ENCODE results near the gene KLK3. TPM values are rescaled to one million over a fixed set of nuclear protein-coding genes. Genes with fewer than 3 reads are reported as not detected.

The KLK3 gene
- total RNA-seq, 1 experiment from 2014 or later: not detected

DNA sequence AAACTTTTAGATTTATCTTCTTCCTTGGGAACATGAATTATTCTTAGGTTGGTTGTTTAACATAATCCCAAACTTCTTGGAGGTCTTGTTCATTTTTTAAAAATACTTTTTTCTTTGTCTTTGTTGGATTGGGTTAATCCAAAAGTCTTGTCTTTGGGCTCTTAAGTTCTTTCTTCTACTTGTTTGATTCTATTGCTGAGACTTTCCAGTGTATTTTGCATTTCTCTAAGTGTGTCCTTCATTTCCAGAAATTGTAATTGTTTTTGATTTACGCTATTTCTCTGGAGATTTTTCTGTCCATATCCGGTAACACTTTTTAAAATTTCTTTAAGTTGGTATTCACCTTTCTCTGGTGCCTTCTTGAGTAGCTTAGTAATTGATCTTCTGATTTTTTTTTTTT is 11.5 kb upstream of the KLK3 start:
- Histone ChIP-seq H3K9me3 (no peaks in the 10 kb centered on the region; the same call in 1 of the 2 replicates), H3K4me3 (no peak overlapping the region), H3K36me3 (no peaks in the 10 kb centered on the region), H3K27me3 (peaks cover 41% of the 10 kb centered on the region)
- no peak for DNase-seq

DNA sequence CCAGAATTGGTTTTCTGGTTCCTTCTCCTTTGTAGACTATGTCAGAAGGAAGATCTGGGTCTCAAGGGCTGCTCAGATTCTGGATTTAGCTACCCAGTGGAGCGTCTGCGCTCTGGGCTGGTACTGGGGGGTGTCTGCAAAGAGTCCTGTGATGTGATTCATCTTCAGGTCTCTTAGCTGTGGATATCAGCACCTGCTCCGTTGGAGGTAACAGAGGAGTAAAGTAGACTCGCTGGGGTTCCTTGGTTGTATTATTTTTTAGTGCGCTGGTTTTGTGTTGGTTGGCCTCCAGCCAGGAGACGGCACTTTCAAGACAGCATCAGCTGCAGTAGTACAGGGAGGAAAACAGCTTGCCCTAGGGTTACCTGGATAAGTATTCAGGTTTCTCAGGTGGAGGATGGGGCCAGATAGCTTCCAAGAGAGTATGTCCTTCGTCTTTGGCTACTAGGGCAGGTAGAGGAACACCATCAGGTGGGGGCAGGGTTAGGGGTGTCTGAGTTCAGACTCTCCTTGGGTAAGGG is 11.0 kb upstream of the KLK3 start:
- Histone ChIP-seq H3K27me3 (peaks cover 47% of the 10 kb centered on the region), H3K9me3 (no peaks in the 10 kb centered on the region; the same call in 1 of the 2 replicates), H3K4me3 (no peak overlapping the region), H3K36me3 (no peaks in the 10 kb centered on the region)
- DNase-seq: no peak

DNA sequence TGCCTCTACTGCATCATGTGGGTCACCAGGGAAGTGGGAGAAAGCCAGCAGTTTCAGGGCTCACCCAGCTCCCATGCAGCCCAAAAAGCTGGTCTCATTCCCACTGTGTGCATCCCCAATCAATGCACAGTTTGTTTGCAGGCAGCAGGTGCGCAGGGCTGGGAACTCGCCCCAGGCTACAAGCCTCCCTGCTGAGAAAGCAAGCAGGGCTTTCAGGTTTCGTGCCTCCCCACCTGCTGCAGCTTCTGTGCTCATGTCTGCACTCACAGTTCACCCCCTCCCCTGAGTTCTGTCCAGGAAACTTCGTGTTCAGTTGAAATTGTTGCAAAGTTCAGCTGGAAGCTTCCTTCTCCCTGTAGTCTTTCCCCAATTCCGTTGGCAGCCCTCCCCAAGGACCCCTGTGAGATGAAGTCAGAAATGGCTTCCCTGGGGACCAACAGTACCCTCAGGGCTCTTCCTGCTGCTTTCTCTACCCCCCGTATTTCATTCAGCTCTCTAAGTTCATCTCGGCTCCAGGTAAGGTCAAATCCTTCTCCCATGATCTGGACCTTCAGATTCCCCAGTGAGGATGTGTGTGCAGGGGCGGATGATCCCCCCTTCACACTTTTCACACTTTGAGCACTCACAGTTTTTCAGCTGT is 10.3 kb upstream of the KLK3 start:
- Histone ChIP-seq H3K27me3 (peaks cover 51% of the 10 kb centered on the region), H3K9me3 (no peaks in the 10 kb centered on the region; the same call in 1 of the 2 replicates), H3K4me3 (no peak overlapping the region), H3K36me3 (no peaks in the 10 kb centered on the region)
- DNase-seq: no peak

DNA sequence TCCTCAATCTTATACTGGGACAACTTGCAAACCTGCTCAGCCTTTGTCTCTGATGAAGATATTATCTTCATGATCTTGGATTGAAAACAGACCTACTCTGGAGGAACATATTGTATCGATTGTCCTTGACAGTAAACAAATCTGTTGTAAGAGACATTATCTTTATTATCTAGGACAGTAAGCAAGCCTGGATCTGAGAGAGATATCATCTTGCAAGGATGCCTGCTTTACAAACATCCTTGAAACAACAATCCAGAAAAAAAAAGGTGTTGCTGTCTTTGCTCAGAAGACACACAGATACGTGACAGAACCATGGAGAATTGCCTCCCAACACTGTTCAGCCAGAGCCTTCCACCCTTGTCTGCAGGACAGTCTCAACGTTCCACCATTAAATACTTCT is 4.0 kb upstream of the KLK3 start:
- H3K9me3 ChIP-seq: no peaks in the 10 kb centered on the region
- no peak overlapping the region for H3K4me3 ChIP-seq
- H3K27me3 ChIP-seq: peaks cover 54% of the 10 kb centered on the region
- no peaks in the 10 kb centered on the region for H3K36me3 ChIP-seq
- DNase-seq: no peak

DNA sequence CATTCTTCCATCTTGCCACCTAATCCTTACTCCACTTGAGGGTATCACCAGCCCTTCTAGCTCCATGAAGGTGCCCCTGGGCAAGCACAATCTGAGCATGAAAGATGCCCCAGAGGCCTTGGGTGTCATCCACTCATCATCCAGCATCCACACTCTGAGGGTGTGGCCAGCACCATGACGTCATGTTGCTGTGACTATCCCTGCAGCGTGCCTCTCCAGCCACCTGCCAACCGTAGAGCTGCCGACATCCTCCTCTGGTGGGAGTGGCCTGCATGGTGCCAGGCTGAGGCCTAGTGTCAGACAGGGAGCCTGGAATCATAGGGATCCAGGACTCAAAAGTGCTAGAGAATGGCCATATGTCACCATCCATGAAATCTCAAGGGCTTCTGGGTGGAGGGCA is 3.1 kb upstream of the KLK3 start:
- no peak for DNase-seq
- H3K36me3 ChIP-seq: no peaks in the 10 kb centered on the region

DNA sequence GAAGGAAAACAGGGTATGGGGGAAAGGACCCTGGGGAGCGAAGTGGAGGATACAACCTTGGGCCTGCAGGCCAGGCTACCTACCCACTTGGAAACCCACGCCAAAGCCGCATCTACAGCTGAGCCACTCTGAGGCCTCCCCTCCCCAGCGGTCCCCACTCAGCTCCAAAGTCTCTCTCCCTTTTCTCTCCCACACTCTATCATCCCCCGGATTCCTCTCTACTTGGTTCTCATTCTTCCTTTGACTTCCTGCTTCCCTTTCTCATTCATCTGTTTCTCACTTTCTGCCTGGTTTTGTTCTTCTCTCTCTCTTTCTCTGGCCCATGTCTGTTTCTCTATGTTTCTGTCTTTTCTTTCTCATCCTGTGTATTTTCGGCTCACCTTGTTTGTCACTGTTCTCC is 2.7 kb downstream of the KLK3 start:
- peaks cover 45% of the 10 kb centered on the region for H3K27me3 ChIP-seq
- no peak for DNase-seq
- H3K9me3 ChIP-seq: no peaks in the 10 kb centered on the region
- H3K36me3 ChIP-seq: no peaks in the 10 kb centered on the region
- no peak overlapping the region for H3K4me3 ChIP-seq

More for the DNA sequence above, 3.1 kb upstream of the KLK3 start:
- H3K4me3 ChIP-seq: no peak overlapping the region
- peaks cover 49% of the 10 kb centered on the region for H3K27me3 ChIP-seq
- H3K9me3 ChIP-seq: no peaks in the 10 kb centered on the region

DNA sequence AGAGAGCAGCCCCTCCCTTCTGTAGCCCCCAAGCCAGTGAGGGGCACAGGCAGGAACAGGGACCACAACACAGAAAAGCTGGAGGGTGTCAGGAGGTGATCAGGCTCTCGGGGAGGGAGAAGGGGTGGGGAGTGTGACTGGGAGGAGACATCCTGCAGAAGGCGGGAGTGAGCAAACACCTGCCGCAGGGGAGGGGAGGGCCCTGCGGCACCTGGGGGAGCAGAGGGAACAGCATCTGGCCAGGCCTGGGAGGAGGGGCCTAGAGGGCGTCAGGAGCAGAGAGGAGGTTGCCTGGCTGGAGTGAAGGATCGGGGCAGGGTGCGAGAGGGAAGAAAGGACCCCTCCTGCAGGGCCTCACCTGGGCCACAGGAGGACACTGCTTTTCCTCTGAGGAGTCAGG is 4.2 kb downstream of the KLK3 start:
- H3K9me3 ChIP-seq: no peaks in the 10 kb centered on the region
- DNase-seq: no peak
- no peak overlapping the region for H3K4me3 ChIP-seq

DNA sequence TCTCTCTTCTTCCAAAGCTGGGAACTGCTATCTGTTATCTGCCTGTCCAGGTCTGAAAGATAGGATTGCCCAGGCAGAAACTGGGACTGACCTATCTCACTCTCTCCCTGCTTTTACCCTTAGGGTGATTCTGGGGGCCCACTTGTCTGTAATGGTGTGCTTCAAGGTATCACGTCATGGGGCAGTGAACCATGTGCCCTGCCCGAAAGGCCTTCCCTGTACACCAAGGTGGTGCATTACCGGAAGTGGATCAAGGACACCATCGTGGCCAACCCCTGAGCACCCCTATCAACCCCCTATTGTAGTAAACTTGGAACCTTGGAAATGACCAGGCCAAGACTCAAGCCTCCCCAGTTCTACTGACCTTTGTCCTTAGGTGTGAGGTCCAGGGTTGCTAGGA is 5.1 kb downstream of the KLK3 start:
- Histone ChIP-seq H3K9me3 (no peaks in the 10 kb centered on the region), H3K4me3 (no peak overlapping the region)

More for the DNA sequence above, 4.2 kb downstream of the KLK3 start:
- no peaks in the 10 kb centered on the region for H3K36me3 ChIP-seq
- peaks cover 53% of the 10 kb centered on the region for H3K27me3 ChIP-seq

DNA sequence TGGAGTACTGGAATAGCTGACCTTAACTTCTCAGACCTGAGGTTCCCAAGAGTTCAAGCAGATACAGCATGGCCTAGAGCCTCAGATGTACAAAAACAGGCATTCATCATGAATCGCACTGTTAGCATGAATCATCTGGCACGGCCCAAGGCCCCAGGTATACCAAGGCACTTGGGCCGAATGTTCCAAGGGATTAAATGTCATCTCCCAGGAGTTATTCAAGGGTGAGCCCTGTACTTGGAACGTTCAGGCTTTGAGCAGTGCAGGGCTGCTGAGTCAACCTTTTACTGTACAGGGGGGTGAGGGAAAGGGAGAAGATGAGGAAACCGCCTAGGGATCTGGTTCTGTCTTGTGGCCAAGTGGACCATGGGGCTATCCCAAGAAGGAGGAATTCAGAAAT is 6.3 kb downstream of the KLK3 start:
- no peaks in the 10 kb centered on the region for H3K36me3 ChIP-seq
- no peaks in the 10 kb centered on the region for H3K9me3 ChIP-seq
- no peak overlapping the region for H3K4me3 ChIP-seq
- peaks cover 55% of the 10 kb centered on the region for H3K27me3 ChIP-seq
- DNase-seq: no peak

More for the DNA sequence above, 5.1 kb downstream of the KLK3 start:
- DNase-seq: no peak
- H3K27me3 ChIP-seq: peaks cover 54% of the 10 kb centered on the region
- no peaks in the 10 kb centered on the region for H3K36me3 ChIP-seq

DNA sequence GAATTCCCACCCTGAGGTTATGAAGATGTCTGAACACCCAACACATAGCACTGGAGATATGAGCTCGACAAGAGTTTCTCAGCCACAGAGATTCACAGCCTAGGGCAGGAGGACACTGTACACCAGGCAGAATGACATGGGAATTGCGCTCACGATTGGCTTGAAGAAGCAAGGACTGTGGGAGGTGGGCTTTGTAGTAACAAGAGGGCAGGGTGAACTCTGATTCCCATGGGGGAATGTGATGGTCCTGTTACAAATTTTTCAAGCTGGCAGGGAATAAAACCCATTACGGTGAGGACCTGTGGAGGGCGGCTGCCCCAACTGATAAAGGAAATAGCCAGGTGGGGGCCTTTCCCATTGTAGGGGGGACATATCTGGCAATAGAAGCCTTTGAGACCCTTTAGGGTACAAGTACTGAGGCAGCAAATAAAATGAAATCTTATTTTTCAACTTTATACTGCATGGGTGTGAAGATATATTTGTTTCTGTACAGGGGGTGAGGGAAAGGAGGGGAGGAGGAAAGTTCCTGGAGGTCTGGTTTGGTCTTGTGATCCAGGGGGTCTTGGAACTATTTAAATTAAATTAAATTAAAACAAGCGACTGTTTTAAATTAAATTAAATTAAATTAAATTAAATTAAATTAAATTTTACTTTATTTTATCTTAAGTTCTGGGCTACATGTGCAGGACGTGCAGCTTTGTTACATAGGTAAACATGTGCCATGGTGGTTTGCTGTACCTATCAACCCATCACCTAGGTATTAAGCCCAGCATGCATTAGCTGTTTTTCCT is 7.0 kb downstream of the KLK3 start:
- no peak for DNase-seq
- Histone ChIP-seq H3K27me3 (peaks cover 61% of the 10 kb centered on the region), H3K4me3 (no peak overlapping the region)

DNA sequence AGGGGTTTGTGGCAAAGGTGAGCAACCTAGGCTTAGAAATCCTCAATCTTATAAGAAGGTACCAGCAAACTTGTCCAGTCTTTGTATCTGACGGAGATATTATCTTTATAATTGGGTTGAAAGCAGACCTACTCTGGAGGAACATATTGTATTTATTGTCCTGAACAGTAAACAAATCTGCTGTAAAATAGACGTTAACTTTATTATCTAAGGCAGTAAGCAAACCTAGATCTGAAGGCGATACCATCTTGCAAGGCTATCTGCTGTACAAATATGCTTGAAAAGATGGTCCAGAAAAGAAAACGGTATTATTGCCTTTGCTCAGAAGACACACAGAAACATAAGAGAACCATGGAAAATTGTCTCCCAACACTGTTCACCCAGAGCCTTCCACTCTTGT is 14.8 kb downstream of the KLK3 start:
- H3K4me3 ChIP-seq: no peak overlapping the region
- no peaks in the 10 kb centered on the region for H3K9me3 ChIP-seq
- H3K27me3 ChIP-seq: peaks cover 90% of the 10 kb centered on the region
- no peaks in the 10 kb centered on the region for H3K36me3 ChIP-seq
- DNase-seq: no peak

More for the DNA sequence above, 7.0 kb downstream of the KLK3 start:
- Histone ChIP-seq H3K9me3 (no peaks in the 10 kb centered on the region), H3K36me3 (no peaks in the 10 kb centered on the region)

DNA sequence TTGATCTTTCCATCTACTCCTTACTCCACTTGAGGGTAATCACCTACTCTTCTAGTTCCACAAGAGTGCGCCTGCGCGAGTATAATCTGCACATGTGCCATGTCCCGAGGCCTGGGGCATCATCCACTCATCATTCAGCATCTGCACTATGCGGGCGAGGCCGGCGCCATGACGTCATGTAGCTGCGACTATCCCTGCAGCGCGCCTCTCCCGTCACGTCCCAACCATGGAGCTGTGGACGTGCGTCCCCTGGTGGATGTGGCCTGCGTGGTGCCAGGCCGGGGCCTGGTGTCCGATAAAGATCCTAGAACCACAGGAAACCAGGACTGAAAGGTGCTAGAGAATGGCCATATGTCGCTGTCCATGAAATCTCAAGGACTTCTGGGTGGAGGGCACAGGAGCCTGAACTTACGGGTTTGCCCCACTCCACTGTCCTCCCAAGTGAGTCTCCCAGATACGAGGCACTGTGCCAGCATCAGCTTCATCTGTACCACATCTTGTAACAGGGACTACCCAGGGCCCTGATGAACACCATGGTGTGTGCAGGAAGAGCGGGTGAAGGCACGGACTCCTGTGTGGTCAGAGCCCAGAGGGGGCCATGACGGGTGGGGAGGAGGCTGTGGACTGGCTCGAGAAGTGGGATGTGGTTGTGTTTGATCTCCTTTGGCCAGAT is 15.8 kb downstream of the KLK3 start:
- H3K27me3 ChIP-seq: peaks cover 92% of the 10 kb centered on the region
- no peaks in the 10 kb centered on the region for H3K36me3 ChIP-seq
- no peak overlapping the region for H3K4me3 ChIP-seq
- no peaks in the 10 kb centered on the region for H3K9me3 ChIP-seq
- DNase-seq: no peak

DNA sequence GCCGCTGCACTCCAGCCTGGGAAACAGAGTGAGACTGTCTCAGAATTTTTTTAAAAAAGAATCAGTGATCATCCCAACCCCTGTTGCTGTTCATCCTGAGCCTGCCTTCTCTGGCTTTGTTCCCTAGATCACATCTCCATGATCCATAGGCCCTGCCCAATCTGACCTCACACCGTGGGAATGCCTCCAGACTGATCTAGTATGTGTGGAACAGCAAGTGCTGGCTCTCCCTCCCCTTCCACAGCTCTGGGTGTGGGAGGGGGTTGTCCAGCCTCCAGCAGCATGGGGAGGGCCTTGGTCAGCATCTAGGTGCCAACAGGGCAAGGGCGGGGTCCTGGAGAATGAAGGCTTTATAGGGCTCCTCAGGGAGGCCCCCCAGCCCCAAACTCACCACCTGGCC is 18.3 kb downstream of the KLK3 start, which contains the start of gene KLK2:
Gene KLK2 (plus strand): TSS at position 384 of the 400 bp plus-strand sequence. CDS start 35 bp downstream, outside the sequence.
- no peaks in the 10 kb centered on the region for H3K9me3 ChIP-seq
- H3K36me3 ChIP-seq: no peaks in the 10 kb centered on the region
- peak; percentile 32 for DNase-seq
- no peak within 1 kb of the TSS for H3K4me3 ChIP-seq
- peaks cover 79% of the 10 kb centered on the region for H3K27me3 ChIP-seq

DNA sequence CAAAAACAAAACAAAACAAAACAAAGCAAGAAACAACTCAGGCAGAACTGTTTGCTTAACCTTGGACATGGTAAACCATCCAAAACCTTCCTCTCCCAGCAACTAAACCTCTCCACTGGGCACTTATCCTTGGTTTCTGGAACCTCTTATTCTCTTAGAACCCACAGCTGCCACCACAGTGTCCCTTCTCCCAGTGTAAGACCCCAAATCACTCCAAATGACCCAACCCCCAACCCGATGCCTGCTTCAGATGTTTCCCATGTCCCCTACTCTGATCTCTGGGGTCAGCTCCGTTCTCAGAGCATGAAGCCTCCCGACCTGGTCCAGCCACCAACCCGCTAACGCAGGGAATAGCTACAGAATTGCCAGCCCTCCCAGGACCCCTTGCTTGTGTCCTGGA is 19.5 kb downstream of the KLK3 start:
- DNase-seq: no peak
- no peaks in the 10 kb centered on the region for H3K9me3 ChIP-seq
- no peaks in the 10 kb centered on the region for H3K36me3 ChIP-seq
- H3K4me3 ChIP-seq: no peak overlapping the region
- H3K27me3 ChIP-seq: peaks cover 78% of the 10 kb centered on the region

DNA sequence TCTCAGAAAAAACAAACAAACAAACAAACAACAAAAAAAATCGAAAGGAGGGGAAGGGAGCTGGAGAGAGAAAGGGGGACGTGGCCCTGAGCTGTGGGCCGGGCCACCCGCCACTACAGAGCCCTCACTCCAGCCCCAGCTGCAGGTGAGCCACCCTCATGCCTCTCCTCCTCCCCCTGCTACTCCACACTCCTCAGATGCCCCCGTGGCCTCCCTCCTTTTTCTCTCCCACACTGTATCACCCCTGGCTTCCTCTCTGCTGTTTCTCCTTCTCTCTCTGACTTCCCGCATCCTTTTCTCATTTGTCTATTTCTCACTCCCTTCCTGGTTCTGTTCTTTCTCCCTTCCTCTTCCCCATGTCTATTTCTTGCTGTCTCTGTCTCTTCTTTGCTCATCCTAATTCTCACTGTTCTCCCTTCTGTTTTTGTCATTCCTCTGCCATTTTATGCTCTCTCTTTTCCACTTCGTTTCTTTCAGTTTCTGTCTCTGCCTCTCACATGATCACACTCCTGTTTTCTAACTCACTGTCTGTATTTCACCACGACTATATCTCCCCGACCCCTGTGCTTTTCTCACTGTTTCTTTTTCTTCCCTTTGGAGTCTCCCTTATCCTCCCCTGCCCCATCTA is 21.2 kb downstream of the KLK3 start:
- Histone ChIP-seq H3K27me3 (peaks cover 71% of the 10 kb centered on the region), H3K36me3 (no peaks in the 10 kb centered on the region), H3K4me3 (no peak overlapping the region), H3K9me3 (no peaks in the 10 kb centered on the region)
- DNase-seq: no peak

DNA sequence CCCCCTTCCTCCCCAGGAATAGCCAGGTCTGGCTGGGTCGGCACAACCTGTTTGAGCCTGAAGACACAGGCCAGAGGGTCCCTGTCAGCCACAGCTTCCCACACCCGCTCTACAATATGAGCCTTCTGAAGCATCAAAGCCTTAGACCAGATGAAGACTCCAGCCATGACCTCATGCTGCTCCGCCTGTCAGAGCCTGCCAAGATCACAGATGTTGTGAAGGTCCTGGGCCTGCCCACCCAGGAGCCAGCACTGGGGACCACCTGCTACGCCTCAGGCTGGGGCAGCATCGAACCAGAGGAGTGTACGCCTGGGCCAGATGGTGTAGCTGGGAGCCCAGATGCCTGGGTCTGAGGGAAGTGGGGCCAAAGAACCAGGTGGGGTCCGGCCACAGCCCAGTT is 21.7 kb downstream of the KLK3 start:
- peaks cover 70% of the 10 kb centered on the region for H3K27me3 ChIP-seq

DNA sequence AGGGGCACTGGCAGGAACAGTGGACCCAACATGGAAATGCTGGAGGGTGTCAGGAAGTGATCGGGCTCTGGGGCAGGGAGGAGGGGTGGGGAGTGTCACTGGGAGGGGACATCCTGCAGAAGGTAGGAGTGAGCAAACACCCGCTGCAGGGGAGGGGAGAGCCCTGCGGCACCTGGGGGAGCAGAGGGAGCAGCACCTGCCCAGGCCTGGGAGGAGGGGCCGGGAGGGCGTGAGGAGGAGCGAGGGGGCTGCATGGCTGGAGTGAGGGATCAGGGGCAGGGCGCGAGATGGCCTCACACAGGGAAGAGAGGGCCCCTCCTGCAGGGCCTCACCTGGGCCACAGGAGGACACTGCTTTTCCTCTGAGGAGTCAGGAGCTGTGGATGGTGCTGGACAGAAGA is 22.6 kb downstream of the KLK3 start:
- Histone ChIP-seq H3K9me3 (no peaks in the 10 kb centered on the region), H3K4me3 (no peak overlapping the region), H3K27me3 (peaks cover 73% of the 10 kb centered on the region), H3K36me3 (no peaks in the 10 kb centered on the region)
- no peak for DNase-seq

More for the DNA sequence above, 21.7 kb downstream of the KLK3 start:
- no peaks in the 10 kb centered on the region for H3K36me3 ChIP-seq
- H3K9me3 ChIP-seq: no peaks in the 10 kb centered on the region
- H3K4me3 ChIP-seq: no peak overlapping the region
- no peak for DNase-seq

All from MG63 (cell line).